ENCODE results near the gene MC2R. TPM values are rescaled to one million over a fixed set of nuclear protein-coding genes. Genes with fewer than 3 reads are reported as not detected.
"Not testable (repeated sequence)": the region's sequence is repeated elsewhere in the genome, so short reads cannot be mapped to it uniquely, and the experiment has no call there.

The MC2R gene
- polyA plus RNA-seq, 12 donors = 0.12 to 1.9 (median 0.36) TPM; not detected in 2

DNA sequence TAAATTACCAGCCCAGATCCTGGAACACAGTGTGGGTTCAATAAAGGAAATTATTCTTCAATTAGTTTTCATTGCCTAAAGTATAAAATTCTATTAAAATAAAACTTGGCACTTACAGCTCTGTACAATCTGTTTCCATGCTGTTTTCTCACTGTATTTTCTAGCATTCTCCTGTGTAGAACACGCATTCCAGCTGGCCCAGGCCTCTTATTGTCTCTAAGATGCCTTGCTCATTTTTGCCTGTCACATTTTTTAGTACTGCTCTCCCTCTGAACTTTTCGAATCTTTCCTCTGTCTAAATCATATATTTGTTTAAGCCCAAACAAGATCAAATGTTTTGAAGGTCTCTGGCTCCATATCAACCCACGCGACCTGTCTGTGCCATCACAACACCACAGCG lies 20.8 kb downstream of the MC2R start:
- no peak for DNase-seq

DNA sequence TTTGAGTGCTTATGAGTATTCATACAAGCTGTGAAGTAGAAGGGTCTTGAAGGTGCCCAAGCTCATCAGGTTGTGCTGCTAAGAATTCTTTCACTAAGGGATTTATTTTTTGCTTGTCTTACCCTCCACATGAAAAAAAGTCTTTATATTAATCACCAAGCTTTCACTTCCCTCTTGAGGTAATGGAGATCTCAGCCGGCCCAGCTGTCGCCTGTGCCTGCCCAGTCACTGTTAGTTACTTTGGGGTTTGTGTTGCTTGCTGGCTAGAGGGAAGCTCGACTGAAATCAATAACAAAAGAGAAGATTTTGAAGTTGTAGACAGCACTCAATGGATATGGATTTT lies 21.9 kb downstream of the MC2R start:
- DNase-seq = no peak

DNA sequence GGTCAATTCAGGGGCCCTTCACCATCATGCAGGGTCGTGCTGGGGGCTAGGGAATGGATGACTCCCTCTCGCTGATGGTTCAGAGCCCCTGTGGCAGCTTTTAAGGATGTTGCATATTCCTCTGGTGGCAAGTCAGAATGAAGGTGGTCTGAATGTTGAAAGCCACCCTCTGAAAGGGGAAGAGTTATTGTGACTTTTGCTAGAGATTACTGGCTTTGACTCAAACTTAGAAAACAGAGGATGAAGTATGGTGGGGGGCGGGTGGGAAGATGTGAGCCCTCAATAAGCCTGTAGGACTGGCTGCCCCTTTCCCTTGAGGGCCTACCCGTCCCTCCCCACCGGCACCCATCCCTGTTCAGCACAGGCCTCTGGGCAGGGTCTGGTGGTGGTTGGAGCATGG lies 23.2 kb downstream of the MC2R start:
- no peak for DNase-seq

DNA sequence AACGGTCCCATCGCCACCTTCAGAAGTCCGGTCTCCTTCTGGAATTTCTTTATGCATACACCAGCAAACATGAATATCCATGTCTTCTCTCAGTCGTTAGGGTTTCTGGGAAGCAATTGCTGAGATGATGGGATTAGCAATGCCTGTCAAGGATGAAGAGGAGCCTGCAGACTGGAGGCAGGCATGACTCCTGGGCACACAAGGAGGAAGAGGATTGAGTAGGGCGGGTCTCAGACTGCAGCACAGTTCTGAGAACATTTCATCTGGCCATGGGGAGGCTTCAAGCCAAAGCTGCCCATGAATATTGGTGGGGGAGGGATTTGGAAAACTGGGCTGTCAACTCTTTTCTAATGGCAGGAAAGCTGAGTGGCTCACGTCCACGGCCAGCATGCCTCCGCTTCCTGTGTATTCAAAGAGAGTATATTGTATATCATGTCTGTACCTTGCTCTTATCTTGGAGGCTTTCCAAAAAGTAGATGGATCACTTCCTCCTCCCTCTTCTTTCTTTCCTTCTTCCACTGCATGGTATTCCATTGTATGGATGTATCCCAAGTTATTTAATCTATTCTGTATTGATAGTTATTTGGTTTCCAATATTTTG lies 24.5 kb downstream of the MC2R start:
- no peak for DNase-seq

DNA sequence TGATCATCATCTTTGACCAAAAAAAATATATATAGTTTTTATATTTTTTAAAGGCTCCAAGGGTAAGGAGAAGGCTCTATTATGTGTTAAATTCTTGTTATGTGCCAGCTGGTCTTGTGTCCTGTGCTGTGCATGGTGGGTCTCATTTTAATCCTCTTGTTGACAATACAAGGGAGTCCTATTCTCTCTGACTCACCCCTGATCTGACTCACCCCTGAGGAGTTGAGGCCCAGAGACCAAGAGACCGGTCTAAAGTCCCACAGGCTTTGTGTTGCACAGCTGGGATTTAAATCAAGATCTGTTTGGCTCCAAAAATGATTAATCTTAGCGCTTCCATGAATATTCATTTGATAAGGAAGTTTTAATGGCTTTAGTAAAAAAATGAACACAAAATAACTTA lies 25.7 kb downstream of the MC2R start:
- DNase-seq = no peak

DNA sequence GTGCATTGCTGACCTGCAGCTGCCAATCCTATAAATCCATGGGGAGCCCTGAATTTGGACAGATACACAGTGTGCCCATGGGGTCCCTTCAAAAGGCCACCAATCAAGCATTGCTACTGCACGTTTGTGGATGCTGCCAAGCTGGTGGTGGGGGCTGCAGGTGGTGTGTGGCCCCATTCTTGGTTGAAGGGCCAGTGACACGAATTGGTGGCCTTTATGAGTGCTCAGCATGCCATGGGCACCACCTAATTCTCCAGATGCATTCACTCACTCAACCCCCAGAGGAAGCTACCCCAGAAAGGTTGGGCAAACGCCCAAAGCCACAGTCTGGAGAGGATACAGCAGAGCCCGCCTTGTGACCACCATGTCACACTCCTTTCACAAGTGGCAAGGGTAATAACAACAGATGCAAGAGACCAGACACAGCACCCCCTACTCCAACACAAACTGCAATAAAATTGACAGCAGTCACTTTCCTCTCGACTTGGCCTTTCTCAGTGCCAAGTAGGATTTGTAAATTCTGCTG lies 27.1 kb downstream of the MC2R start:
- no peak for DNase-seq

DNA sequence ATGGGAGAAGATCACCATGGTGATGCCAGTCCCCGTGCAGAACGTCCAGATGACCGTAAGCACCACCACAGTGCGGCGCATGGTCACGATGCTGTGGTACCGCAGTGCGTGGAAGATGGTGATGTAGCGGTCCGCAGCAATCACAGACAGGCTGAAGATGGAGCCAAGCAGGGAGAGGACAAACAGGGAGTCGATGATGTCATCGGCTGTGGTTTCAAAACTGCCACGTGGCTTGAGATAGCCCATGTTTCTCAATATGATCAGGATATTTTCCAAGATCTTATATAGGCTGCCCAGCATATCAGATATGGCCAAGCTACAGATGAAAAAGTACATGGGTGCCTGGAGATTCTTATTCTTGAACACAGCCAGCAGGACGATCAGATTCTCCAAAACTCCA lies 30.3 kb downstream of the MC2R start:
- DNase-seq = no peak

DNA sequence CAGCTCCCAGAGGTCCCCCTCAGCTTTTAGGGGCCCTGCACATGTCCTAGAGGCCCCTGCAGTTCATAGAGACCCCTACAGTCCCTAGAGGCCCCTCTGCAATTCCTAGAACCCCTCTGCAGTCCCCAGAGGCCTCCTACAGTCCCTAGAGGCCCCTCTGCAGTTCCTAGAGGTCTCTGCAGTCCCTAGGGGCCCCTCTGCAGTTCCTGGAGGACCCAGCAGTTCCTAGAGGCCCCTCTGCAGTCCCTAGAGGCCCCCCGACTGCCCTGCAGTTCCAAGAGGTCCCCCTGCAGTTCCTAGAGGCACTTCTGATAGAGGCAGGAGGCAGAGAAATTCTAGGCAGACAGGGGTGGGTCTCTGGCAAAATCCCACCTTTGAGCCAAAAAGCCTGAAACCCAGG lies 35.4 kb downstream of the MC2R start:
- DNase-seq = no peak

DNA sequence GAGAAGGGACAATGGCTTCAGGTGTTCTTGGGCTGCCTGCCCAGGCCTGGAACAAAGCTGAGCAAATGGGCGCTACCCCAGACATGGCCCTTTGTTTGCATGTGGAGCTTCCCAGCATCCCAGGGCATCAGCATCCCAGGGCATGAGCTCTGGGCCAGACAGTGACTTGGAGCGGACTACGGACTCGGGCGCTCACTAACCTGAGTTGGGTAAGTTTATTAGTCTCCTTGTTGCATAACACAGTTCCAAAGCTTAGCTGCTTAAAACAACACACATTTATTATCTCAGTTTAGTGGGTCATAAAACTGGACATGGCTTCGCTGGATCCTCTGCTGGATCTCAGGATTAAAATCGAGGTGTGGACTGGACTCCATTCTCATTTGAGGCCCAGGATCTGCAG lies 35.8 kb downstream of the MC2R start:
- no peak for DNase-seq

DNA sequence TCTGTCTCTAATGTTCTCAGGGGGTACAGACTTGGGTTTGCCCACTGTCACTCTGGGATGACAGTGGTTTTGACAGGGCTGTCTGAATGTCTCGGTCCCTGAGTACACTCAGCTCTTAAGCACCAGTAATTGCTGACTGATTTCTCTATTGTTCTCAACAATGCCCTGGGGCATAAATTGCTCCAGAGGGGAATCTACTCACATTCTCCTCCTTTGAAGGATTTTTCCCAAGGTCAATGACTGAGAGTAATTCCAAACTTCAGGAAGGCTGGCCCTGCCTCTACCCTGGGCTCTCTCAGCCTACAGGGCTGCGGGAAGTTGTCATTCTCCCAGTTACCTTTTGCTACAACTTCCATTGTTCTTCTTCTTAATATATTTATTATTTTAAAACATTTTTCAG lies 36.5 kb downstream of the MC2R start:
- no peak for DNase-seq

DNA sequence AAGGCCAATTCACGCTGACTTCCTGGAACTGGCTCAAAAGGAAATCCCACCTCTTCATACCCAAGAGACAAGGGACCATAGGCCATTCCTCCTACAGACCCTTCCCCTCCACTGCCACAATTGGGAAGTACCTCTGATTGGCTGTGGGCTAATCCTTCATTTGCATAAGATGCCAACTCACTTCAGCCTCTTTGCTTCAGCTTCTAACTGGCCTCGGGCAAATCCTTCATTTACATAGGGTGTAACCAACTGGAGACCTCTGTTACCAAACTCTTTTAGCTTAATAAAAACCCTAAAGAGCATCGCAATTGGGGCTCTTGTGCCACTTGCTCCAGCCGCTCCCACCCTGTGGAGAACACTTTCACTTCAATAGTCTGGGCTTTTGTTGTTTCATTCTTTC lies 38.2 kb downstream of the MC2R start:
- DNase-seq = no peak

DNA sequence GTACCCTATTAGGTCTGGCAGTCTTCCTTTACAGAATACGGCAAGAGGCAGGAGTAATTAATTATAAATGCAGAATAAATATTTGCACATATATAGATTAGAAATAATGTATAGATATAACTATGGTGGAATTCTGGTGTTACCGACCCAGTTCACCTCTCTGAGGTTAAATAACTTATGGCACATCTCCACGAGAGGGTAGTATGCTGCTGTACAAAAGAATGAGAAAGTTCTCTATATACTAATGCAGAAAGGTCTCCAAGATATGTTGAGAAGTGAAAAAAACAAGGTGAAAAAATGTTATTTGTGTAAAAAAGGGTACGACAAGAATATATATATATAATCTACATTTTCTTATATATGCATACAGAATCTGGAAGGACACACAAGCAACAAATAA lies 40.8 kb downstream of the MC2R start:
- DNase-seq = no peak

DNA sequence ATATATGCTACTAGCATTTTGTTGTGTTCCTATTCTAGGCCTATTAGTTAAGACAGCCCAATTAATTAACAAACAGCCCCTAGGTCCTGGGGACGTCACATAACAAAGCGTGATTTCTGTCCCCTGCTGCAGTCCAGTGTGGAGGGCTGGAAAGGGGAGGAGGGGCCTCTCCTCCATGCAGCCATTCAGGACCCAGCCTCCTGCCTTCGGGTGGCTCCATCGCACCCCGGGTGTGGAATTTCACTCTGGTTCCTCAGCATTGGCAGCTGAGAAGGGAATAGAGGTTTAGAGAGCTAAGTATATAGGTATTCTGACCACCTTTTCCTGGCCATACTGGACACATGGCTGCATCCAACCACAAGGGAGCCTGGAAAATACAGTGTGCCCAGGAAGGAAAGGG lies 42.4 kb downstream of the MC2R start:
- no peak for DNase-seq

DNA sequence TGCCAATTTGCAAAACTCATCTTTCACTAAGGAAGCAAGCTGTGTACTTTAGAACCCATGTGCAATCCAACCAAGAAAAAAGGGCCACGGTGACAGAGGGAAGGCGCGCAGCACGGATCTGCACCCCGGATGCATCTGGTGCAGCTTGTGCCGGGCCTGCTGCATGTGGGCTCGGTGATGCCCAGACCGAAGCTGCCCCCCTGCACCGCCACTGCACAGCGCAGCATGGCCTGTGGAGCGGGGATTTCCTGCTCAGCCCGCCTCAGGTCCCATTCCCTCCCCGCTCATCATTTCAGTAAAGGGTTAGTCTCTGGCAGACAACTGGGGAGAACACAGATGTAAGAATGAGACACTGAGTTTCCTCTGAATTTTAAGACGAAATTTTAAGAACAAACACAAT lies 43.0 kb downstream of the MC2R start:
- no peak for DNase-seq

DNA sequence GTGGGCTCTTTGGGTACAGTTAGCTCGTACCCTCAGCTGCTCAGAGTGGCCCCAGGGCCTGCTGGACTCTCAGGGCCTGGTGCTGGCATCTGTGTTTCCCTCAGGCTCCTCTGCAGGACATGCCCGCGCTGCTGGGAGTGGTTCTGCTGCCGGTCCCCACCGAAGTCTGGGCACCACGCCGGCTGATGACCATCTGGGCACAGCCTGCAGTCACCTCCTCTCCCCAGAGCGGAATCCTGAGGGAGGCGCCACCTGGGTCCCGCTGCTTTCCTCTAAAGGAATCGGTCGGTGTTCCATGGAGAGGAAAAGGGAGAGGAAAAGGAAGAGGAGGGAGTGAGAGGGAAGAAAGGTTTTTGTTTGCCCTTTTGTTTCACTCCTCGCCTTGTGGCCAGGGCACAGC lies 43.6 kb downstream of the MC2R start:
- no peak for DNase-seq

DNA sequence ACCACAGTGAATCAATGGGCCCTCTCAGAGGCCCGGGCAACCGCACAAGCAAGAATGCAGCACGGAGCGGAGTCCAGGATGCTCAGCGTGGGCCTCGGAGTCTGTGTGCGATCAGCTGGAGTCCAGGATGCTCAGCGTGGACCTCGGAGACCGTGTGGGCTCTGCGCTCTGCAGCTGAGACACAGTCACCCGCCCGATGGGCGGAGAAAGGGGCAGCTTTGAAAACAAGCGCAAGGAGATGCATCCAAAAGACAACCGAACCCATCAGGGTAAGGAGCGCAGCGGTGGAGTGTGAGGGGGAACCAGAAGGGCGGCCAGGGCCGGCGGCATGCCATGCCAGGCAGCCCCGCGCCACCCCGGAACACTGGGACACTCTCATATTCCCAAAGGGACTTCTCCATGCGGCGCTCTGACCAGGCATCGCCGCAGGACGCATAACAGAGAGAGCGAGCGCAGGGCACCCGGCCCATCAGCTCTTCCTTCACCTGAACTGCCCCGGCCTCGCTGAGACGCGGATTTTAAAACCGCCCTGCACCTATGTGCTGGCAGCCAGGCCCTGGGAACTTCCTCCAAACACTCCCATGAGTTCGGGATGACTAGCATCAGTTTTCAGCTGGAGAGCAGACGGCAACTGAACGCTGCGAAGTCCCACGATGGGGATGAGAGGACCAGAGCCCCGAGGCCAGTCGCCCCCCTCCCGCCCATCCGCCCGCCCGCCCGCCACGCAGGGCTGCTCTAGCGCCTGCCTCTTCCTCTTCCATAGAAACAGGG lies 46.6 kb downstream of the MC2R start:
- DNase-seq = no peak

DNA sequence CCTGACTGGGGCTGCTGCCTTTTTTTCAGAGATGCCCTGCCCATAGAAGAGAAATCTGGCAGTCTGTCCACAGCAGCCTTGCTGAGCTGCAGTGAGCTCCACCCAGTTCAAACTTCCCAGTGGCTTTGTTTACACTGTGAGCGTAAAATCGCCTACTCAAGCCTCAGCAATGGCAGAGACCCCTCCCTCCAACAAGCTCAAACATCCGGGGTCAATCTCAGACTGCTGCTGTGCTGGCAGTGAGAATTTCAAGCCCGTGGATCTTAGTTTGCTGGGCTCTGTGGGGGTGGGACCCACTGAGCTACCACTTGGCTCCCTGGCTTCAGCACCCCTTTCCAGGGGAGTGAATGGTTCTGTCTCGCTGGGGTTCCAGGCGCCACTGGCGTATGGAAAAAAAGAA lies 52.4 kb downstream of the MC2R start:
- not testable (repeated sequence) for DNase-seq

DNA sequence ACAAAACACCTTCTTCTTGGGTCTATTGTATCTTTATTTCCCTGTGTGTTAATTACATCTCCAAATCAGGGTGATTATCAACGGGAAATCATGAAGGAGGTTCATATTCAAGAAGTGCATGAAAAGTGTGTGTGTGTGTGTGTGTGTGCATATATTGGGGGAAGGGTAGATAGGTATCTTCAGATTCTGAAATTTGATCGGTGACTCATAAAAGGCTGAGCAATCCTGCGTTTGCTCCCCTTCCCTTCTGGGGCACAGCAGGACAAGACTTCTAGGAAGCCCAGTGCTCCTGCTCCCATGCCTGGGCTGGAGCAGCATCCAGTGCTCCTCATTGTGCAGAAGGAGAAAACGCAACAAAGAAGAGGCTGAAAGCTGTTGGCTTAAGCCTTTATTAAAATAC lies 65.5 kb downstream of the MC2R start:
- no peak for DNase-seq

DNA sequence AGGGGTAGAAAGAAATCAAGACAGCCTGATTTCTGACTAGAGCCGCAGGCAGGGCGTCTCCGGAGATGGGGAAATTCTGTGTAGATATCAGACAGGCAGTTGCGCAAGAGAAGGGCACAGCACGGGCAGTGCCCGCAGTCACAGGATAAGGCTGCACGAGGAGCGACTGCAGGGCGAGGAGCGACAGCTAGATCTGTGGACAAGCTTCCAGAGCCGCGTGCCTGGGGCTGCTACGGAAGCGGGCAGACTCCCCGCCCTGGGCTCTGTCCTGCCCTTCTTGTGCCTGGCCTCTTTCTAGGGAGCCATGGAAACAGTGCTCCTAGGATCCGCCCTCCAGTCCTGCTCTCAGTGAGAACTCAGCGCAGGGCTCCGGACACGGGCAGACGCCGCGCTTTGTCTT lies 78.8 kb downstream of the MC2R start:
- DNase-seq = no peak

DNA sequence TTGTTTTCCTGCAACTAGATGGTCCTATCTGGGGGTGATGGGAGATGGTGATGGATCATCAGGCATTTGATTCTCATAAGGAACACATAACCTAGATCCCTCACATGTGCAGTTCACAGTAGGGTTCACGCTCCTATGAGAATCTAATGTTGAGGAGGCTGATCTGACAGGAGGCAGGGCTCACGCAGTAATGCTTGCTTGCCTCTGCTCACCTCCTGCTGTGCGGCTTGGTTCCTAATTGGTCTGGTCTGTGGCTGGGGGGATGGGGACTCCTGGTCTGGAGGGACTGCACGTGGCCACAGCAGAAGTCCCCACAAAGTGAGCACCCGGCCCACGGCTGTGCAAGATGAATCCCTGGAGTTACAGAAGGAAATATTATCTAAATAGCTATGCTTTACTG lies 80.1 kb downstream of the MC2R start:
- no peak for DNase-seq

DNA sequence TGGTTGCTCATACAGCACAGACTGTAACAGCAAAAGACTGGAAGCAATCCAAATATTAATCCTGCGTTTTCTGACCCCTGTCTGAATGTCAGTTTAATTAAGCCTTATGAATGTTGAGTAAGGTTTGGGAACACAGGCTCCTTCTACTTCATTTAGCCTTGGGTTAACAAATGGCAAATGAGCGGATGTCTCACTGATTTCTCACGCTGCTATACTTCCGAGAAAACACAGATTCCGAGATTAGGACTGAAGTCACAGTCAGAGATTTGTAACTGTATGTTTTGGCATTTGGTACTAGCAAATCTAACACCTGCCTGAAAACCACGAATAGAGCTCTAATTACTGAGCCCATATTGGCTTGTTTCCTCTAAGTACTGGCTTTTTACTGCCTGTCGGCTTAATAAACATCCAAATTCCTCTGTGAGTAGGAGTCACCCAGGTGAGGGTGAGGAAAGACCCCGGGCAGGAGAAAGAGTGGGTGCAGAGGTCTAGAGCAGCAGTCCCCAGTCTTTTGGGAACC lies 80.8 kb downstream of the MC2R start:
- no peak for DNase-seq

All from muscle of arm (tissue), 12 donors.